ENCODE results near the gene HMGXB4.
A peak's percentile ranks its signal among the peaks of the same experiment; 100 is the strongest.
"Not testable (repeated sequence)": the region's sequence is repeated elsewhere in the genome, so short reads cannot be mapped to it uniquely, and the experiment has no call there.

Gene HMGXB4, protein sequence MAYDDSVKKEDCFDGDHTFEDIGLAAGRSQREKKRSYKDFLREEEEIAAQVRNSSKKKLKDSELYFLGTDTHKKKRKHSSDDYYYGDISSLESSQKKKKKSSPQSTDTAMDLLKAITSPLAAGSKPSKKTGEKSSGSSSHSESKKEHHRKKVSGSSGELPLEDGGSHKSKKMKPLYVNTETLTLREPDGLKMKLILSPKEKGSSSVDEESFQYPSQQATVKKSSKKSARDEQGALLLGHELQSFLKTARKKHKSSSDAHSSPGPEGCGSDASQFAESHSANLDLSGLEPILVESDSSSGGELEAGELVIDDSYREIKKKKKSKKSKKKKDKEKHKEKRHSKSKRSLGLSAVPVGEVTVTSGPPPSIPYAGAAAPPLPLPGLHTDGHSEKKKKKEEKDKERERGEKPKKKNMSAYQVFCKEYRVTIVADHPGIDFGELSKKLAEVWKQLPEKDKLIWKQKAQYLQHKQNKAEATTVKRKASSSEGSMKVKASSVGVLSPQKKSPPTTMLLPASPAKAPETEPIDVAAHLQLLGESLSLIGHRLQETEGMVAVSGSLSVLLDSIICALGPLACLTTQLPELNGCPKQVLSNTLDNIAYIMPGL

DNA sequence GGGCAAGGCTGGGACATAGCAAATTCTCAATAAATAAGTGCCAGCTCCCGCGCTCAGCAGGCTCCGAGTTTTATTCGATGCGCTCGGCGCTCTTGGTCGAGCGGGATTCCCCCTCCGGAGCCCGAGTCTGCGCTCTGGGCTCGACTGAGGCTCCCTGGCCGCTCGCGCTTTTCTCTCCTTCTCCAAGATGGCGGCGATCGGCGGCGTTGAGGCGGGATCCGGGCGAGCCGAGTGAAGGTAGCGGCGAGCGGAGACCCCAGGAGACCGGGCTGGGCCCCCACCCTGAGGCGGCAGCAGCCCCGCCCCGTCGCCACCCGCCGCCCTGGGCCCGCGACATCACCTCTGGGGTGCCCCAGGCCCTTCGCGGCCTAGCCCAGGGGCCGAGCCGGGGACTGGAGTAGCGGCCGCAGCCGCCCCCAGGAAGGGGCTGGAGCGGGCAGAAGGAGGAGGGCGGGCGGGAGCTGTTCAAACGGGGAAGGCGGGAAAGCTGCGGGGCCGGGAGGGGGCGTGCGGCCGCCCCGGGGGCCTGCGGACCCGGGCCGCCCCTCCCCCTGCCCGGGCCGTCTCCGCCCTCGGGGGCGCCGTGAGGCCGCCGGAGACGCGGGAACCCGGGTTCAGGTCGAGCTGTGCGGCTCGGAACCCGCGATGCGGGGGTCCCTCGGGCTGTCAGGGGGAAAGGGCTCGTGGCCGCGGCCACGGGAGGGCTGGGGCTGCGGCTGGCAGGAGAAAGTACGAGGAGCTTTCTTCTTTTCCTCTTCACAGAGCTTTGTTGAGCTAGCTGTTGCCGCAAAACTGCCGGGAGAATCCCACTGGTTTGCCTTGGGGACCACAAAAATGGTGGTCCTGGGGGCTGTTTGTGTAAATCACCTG, at the start of gene HMGXB4:
Gene HMGXB4, plus strand, starts transcription at position 173 of the 870 bp plus-strand sequence. CDS start 4,898 bp downstream, outside the sequence.
- peak; percentile 83 for DNase-seq (ENCODE audit: low read depth)

DNA sequence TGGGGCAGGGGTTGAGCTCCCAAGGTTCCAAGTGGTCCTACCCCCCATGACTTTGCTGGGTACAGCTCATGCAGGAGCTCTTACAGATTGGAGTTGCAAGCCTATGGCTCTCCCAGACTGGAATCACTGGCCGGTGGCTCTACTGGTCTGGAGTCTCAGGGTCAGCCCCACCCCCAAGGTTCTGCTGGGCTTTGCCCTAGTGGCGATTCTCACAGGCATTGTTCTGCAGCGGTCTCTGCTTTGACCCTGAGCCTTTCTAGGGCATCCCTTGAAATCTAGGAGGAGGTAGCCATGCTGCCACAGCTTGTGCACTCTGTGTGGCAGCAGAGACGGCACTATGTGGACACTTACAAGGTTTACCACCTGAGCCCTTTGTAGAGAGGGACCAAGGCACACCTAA, 49.3 kb upstream of the HMGXB4 start:
- DNase-seq (ENCODE audit: low read depth) = no peak

GRCh38 chr22:35209203-35209602, 48.1 kb upstream of the HMGXB4 start:
- DNase-seq (ENCODE audit: low read depth) = no peak

DNA sequence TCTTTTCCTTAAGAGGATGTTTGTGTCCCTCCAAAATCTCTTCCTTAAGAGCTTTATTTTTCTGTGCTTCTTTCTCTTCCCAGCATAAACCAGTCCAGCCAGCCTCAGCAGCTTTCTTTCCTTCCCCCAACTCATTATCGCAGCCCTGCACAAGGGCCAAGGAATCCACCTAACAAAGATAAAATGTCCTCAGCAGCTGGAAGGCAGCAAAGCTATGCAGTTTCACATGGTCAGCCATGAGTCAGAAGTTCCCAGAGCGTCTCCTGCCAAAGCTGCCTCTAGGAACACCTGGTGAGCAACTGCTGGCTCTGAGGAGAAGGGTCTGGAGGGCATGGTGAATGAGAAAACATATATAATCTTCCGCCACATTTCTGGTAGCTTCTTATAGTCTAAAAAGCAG, 45.3 kb upstream of the HMGXB4 start:
- DNase-seq (ENCODE audit: low read depth) = no peak

GRCh38 chr22:35212996-35213395, 44.3 kb upstream of the HMGXB4 start:
- no peak for DNase-seq (ENCODE audit: low read depth)

GRCh38 chr22:35214968-35215367, 42.3 kb upstream of the HMGXB4 start:
- no peak for DNase-seq (ENCODE audit: low read depth)

- no peak for DNase-seq (ENCODE audit: low read depth)
These were observed 41.3 kb upstream of the HMGXB4 start for GRCh38 chr22:35215993-35216392.

- DNase-seq (ENCODE audit: low read depth) = no peak
These were observed 39.8 kb upstream of the HMGXB4 start for GRCh38 chr22:35217527-35217926.

GRCh38 chr22:35218079-35218478, 39.2 kb upstream of the HMGXB4 start:
- DNase-seq (ENCODE audit: low read depth) = no peak

DNA sequence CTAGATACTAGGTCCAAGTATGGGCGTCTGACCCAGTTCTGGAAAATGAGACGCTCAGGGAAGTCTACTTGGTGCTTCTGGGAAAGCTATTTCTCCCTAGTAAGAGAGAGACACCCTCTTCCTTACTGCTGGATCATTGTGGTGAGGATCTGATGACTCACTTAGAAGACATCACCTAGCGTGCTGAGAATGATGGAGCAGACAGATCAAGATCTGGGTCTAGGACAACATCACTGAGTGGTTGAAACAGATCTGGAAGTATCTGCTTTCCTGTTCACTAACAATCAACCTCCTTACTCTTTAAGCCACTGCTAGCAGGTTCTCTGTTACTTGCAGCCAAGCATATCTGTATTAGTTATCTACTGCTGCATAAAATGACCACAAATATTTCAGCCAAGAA, 38.3 kb upstream of the HMGXB4 start:
- no peak for DNase-seq (ENCODE audit: low read depth)

DNA sequence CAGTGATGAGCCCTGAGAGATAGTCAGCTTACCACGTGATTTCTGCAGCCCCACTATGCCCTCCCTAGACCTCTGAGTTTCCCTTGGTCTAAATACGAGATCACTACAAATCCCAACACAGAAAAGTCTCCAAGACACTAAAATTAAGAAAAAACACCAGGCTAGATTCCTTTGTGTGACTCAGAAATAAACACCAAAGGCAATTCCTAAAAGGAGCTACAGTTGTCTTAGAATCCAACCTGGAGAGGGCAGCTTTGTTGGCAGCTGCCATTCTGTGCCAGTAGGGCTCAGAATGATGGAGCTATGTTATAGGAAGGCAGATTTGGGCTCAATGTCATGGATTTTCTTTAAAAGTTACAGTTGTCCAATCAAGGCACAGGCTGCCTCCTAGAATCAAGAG, 37.1 kb upstream of the HMGXB4 start:
- DNase-seq (ENCODE audit: low read depth) = no peak

DNA sequence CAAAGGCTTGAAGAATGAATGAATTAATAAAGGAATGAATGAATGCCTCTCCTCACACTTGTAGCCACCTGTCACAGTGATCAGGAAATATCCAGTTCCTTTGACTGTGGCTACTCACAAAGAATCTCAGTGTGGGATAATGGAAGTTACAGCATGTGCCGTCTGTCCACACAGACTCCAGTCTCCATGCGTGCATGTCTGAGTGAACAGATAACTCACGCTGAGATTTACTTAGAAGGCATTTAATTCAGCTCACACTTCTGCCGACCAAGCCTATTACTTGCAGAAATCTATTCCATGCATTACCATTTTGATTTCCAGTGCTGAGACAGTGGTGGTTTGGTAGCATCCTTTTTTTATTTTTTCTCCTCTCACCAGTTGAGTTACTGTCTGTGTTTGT, 32.3 kb upstream of the HMGXB4 start:
- DNase-seq (ENCODE audit: low read depth) = no peak

DNA sequence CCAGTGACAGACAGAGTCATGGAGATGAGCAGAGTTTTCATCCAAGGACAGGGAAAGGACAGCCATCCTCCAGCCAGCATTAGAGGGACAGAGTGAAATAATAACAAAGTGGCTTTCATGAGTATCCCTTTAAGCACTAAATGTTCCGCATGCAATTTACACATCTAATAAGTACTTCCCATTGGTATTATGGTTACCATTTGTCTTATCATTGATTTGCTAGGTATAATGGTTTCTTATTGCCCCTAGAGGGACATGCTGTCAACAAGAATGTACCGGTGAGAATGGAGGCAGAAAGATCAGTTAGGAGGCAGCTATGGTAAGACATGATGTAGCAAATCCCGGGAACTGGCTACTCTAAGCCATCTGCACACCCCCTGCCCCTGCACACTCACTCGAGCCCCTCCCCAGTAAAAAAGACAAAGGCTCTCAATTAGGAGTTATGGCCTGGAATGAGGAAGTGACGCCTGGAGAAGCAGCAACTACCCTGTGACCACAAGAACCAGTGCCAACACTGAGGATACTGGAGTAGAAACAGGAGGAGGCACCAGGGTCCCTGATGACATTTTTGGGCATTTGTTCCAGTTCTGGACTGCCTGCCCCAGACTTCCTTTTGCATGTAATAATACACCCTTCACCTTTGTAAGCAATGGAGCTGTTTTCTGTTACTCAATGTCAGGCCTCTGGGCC, 30.2 kb upstream of the HMGXB4 start:
- no peak for DNase-seq (ENCODE audit: low read depth)

GRCh38 chr22:35229865-35230264, 27.4 kb upstream of the HMGXB4 start:
- DNase-seq (ENCODE audit: low read depth) = no peak

GRCh38 chr22:35230417-35230816, 26.9 kb upstream of the HMGXB4 start:
- no peak for DNase-seq (ENCODE audit: low read depth)

- DNase-seq (ENCODE audit: low read depth) = no peak
These were observed 26.3 kb upstream of the HMGXB4 start for GRCh38 chr22:35230839-35231584.

GRCh38 chr22:35231585-35232084, 25.7 kb upstream of the HMGXB4 start:
- DNase-seq (ENCODE audit: low read depth) = peak; percentile 52

DNA sequence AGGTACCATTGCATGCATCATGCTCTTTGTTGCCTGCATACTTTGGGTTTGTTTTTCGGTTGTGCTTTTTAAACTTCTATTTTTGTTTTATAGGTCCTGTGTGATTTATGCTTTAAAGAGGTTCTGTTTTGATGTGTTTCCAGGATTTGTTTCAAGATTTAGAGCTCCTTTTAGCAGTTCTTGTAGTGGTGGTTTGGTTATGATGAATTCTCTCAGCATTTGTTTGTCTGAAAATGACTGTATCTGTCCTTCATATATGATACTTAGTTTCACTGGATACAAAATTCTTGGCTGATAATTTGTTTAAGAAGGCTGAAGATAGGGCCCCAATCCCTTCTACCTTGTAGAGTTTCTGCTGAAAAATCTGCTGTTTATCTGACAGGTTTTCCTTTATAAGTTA, 18.5 kb upstream of the HMGXB4 start:
- DNase-seq (ENCODE audit: low read depth) = not testable (repeated sequence)

DNA sequence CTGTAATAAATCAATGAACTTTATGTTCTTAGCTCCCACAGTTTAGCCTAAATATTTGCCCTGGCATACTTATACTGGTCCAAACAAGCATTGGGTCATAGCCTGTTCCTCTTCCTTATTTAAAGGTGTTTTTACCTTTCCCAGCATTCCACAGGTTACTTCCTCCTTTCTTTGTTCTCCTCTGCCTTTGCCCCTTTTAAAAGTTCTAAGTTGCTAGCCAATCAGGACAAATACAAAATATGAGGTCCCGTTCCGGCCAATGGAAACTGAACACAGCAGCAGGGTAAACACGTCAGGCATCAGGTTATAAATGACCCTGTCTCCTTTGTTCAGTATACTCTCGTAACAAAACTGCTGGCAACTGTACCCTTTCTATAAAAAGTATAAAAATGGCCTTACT, 12.8 kb upstream of the HMGXB4 start:
- DNase-seq (ENCODE audit: low read depth) = not testable (repeated sequence)

- no peak for DNase-seq (ENCODE audit: low read depth)
These were observed 7.1 kb upstream of the HMGXB4 start for GRCh38 chr22:35250156-35250555.

- no peak for DNase-seq (ENCODE audit: low read depth)
These were observed 3.3 kb upstream of the HMGXB4 start for GRCh38 chr22:35253946-35254345.

All from stimulated activated CD8-positive, alpha-beta memory T cell treated with anti-CD3 and anti-CD28 coated beads, Interleukin-12 subunit alpha, Interleukin-12 subunit beta, amount 100 ng/mL, for 1 hour (primary cell).